Spinal cord (tissue), 10 donors: ENCODE measurements around the gene KIF16B. TPM values are rescaled to one million over a fixed set of nuclear protein-coding genes. Genes with fewer than 3 reads are reported as not detected.

Experiments used
- DNase-seq, 6 donors: peaks; one replicate each; pipeline versions ENCODE4 v3.0.0 to v3.0.0-alpha.2; 2013 to 2015; ENCODE audit warnings: low spot score in 6 of 6, low read depth in 4 of 6
- H3K27ac ChIP-seq: one replicate; pipeline ENCODE4 v1.5.1; 2013; ENCODE audit warnings: low read depth, low read length, control low read depth
- H3K27me3 ChIP-seq: one replicate; pipeline ENCODE4 v1.6.1; 2013; ENCODE audit warnings: low read length; ENCODE audit not compliant: control insufficient read depth, insufficient read depth
- H3K36me3 ChIP-seq: one replicate; pipeline ENCODE4 v1.6.1; 2013; ENCODE audit warnings: low read length; ENCODE audit not compliant: control insufficient read depth, insufficient read depth
- H3K4me1 ChIP-seq: one replicate; pipeline ENCODE4 v1.6.1; 2013; ENCODE audit warnings: low read length; ENCODE audit not compliant: control insufficient read depth, insufficient read depth
- H3K4me3 ChIP-seq: one replicate; pipeline ENCODE4 v1.5.1; 2013; ENCODE audit warnings: low read depth, low read length, control low read depth
- H3K9me3 ChIP-seq: one replicate; pipeline ENCODE4 v1.6.1; 2013; ENCODE audit warnings: low read length; ENCODE audit not compliant: control insufficient read depth, insufficient read depth
- WGBS: methylation state at CpG from one replicate; pipeline ENCODE4 v1.1.5; 2013; ENCODE audit warnings: missing lambda C conversion rate; ENCODE audit not compliant: insufficient coverage; 5-methylcytosine and 5-hydroxymethylcytosine counted together
- polyA plus RNA-seq, 2 donors: library from polyadenylated mRNA; unstranded; fragments of 120-200 nt; gene quantifications; one replicate each; pipeline ENCODE4 v1.2.1, GENCODE V29; 2013; ENCODE audit not compliant: insufficient read length in 2 of 2
- total RNA-seq, 2 donors: library from RNA; depleted of rRNA in 1 of 2; stranded (reverse); fragments of 120-200 nt in 1 of 2; fragments of >200 nt in 1 of 2; gene quantifications; one replicate each; pipeline versions ENCODE4 v1.2.3 to v1.2.4, GENCODE V29; 2013 to 2014
- donor health status: healthy.

KIF16B gene
- total and polyA plus RNA-seq, 4 donors = 7.8 to 21.0 (median 12.9) TPM

- no peaks in the 10 kb centered on the region for H3K36me3 ChIP-seq
- H3K9me3 ChIP-seq = peaks cover 2% of the 10 kb centered on the region
- no peak overlapping the region for H3K27ac ChIP-seq
- WGBS = 100% methylated on average over 3 of the region's 5 CpGs
- H3K4me3 ChIP-seq = no peak overlapping the region
- DNase-seq = no peak
- no peaks in the 10 kb centered on the region for H3K27me3 ChIP-seq
- no peaks in the 10 kb centered on the region for H3K4me1 ChIP-seq
Measured at GRCh38 chr20:16279320-16279719, 293.9 kb downstream of the KIF16B start.

- DNase-seq = peak in 2 of 6 donors; percentile 74 to 77
- Histone ChIP-seq H3K9me3 (no peaks in the 10 kb centered on the region), H3K4me3 (no peak overlapping the region), H3K36me3 (peaks cover 3% of the 10 kb centered on the region), H3K4me1 (no peaks in the 10 kb centered on the region), H3K27me3 (no peaks in the 10 kb centered on the region), H3K27ac (no peak overlapping the region)
- no CpG with 5 or more reads among the region's 4 CpGs for WGBS
Measured at GRCh38 chr20:16273812-16274555, 299.3 kb downstream of the KIF16B start.

- Histone ChIP-seq H3K27me3 (no peaks in the 10 kb centered on the region), H3K4me3 (no peak overlapping the region), H3K9me3 (no peaks in the 10 kb centered on the region), H3K27ac (no peak overlapping the region), H3K36me3 (peaks cover 3% of the 10 kb centered on the region), H3K4me1 (no peaks in the 10 kb centered on the region)
- no peak for DNase-seq
- WGBS = 87% methylated on average over 20 of the region's 20 CpGs
Measured at GRCh38 chr20:16272780-16273360, 300.4 kb downstream of the KIF16B start.

- Histone ChIP-seq H3K4me1 (no peaks in the 10 kb centered on the region), H3K4me3 (no peak overlapping the region), H3K27me3 (no peaks in the 10 kb centered on the region), H3K36me3 (peaks cover 7% of the 10 kb centered on the region), H3K9me3 (no peaks in the 10 kb centered on the region), H3K27ac (no peak overlapping the region)
- WGBS = no CpG with 5 or more reads among the region's 1 CpG
- DNase-seq = no peak
Measured at GRCh38 chr20:16271450-16271849, 301.8 kb downstream of the KIF16B start.

GRCh38 chr20:16270989-16271388 lies 302.3 kb downstream of the KIF16B start:
- H3K27ac ChIP-seq = no peak overlapping the region
- peaks cover 7% of the 10 kb centered on the region for H3K36me3 ChIP-seq
- H3K9me3 ChIP-seq = no peaks in the 10 kb centered on the region
- H3K27me3 ChIP-seq = no peaks in the 10 kb centered on the region
- peak in 1 of 6 donors; percentile 49 for DNase-seq
- H3K4me1 ChIP-seq = no peaks in the 10 kb centered on the region
- 100% methylated on average over 2 of the region's 4 CpGs for WGBS
- no peak overlapping the region for H3K4me3 ChIP-seq

GRCh38 chr20:16270314-16270931 lies 302.8 kb downstream of the KIF16B start:
- no peak for DNase-seq
- whole genome bisulfite sequencing = 88% methylated on average over 2 of the region's 6 CpGs
- Histone ChIP-seq H3K36me3 (peaks cover 7% of the 10 kb centered on the region), H3K4me1 (no peaks in the 10 kb centered on the region), H3K9me3 (no peaks in the 10 kb centered on the region), H3K27me3 (no peaks in the 10 kb centered on the region), H3K4me3 (no peak overlapping the region), H3K27ac (no peak overlapping the region)

GRCh38 chr20:16267526-16267925 lies 305.7 kb downstream of the KIF16B start:
- no peaks in the 10 kb centered on the region for H3K27me3 ChIP-seq
- H3K9me3 ChIP-seq = no peaks in the 10 kb centered on the region
- peaks cover 3% of the 10 kb centered on the region for H3K36me3 ChIP-seq
- no peak for DNase-seq
- H3K27ac ChIP-seq = no peak overlapping the region
- H3K4me1 ChIP-seq = peaks cover 9% of the 10 kb centered on the region
- WGBS = 100% methylated on average over 3 of the region's 4 CpGs
- H3K4me3 ChIP-seq = no peak overlapping the region

GRCh38 chr20:16265334-16265733 lies 307.9 kb downstream of the KIF16B start:
- Histone ChIP-seq H3K4me1 (peaks cover 9% of the 10 kb centered on the region), H3K27ac (no peak overlapping the region), H3K9me3 (no peaks in the 10 kb centered on the region), H3K4me3 (no peak overlapping the region), H3K36me3 (peaks cover 3% of the 10 kb centered on the region), H3K27me3 (no peaks in the 10 kb centered on the region)
- WGBS = 92% methylated on average over 2 of the region's 5 CpGs
- DNase-seq = no peak

- no peak overlapping the region for H3K4me3 ChIP-seq
- DNase-seq = peak in 2 of 6 donors; percentile 74 to 80
- H3K36me3 ChIP-seq = peaks cover 3% of the 10 kb centered on the region
- peaks cover 9% of the 10 kb centered on the region for H3K4me1 ChIP-seq
- 56% methylated on average over 2 of the region's 2 CpGs for WGBS
- H3K27ac ChIP-seq = no peak overlapping the region
- no peaks in the 10 kb centered on the region for H3K9me3 ChIP-seq
- no peaks in the 10 kb centered on the region for H3K27me3 ChIP-seq
Measured at GRCh38 chr20:16263582-16263981, 309.7 kb downstream of the KIF16B start.
